Adrenal gland (tissue), 12 donors: ENCODE results near the gene AMPD2. TPM values are rescaled to one million over a fixed set of nuclear protein-coding genes. Genes with fewer than 3 reads are reported as not detected.

Source experiments
- DNase-seq, 7 donors: peaks; one replicate each; pipeline ENCODE4 v3.0.0-alpha.2; 2019 to 2020
- H3K27ac ChIP-seq, 5 donors: fragments of 200-600 bp; sonication (generic) in 4 of 5; 1 replicate in 3 of 5; 2 replicates in 2 of 5; pipeline versions ENCODE4 v1.5.1 to v1.8.0; 2016 to 2020; ENCODE audit warnings: mild to moderate bottlenecking in 1 of 5
- H3K27me3 ChIP-seq: fragments of 200-600 bp; 2 replicates; pipeline ENCODE4 v1.8.0; 2021
- H3K36me3 ChIP-seq, 2 donors: fragments of 200-600 bp; replicated peaks in 1 of 2; 1 replicate in 1 of 2; 2 replicates in 1 of 2; pipeline versions ENCODE4 v1.5.1 to v1.8.0; 2018 to 2022
- H3K4me1 ChIP-seq, 2 donors: fragments of 200-600 bp; replicated peaks in 1 of 2; 1 replicate in 1 of 2; 2 replicates in 1 of 2; pipeline versions ENCODE4 v1.5.1 to v1.8.0; 2018 to 2021
- H3K4me3 ChIP-seq, 4 donors: fragments of 200-600 bp; sonication (generic) in 3 of 4; one replicate each; pipeline ENCODE4 v1.5.1; 2016 to 2018
- H3K9me3 ChIP-seq, 3 donors: fragments of 200-600 bp; sonication (generic) in 1 of 3; replicated peaks in 1 of 3; 1 replicate in 2 of 3; 2 replicates in 1 of 3; pipeline versions ENCODE4 v1.5.1 to v1.8.0; 2016 to 2021
- CTCF ChIP-seq, 6 experiments: fragments of 450-650 bp in 4 of 6; fragments of 200-600 bp in 2 of 6; sonication (generic) in 1 of 6; IDR thresholded peaks; 1 replicate in 5 of 6; 2 replicates in 1 of 6; pipeline versions ENCODE4 v1.5.1 to v1.8.0; 2016 to 2021; ENCODE audit warnings: antibody characterized with exemption in 6 of 6, mild to moderate bottlenecking in 2 of 6, moderate library complexity in 1 of 6
- POLR2A ChIP-seq, 2 donors: fragments of 450-650 bp; IDR thresholded peaks; one replicate each; pipeline ENCODE4 v1.6.1; 2017; ENCODE audit warnings: antibody characterized with exemption in 2 of 2, mild to moderate bottlenecking in 2 of 2, moderate library complexity in 1 of 2
- WGBS, 4 donors: extraction: QIAGEN DNeasy Blood & Tissue Kit in 2 of 4; methylation state at CpG; one replicate each; pipeline versions ENCODE4 v1.1.5 to v1.1.7; 2013 to 2017; 5-methylcytosine and 5-hydroxymethylcytosine counted together
- intact Hi-C, 2 donors: fragments of 100-400 bp; cut with DNase I; formaldehyde crosslinking; loops; one replicate each; pipeline versions ENCODE4 v1.14.1 to v1.15.0; 2022 to 2023
- polyA plus RNA-seq, 3 donors: library from polyadenylated mRNA; stranded (reverse); fragments of 200-250 nt in 2 of 3; fragments of 350-450 nt in 1 of 3; fragmentation: Illumina TruSeq in 1 of 3; extraction: RNeasy Lipid Tissue Mini Kit (QIAGEN cat#74804) in 1 of 3; gene quantifications; one replicate each; pipeline ENCODE4 v1.2.3, GENCODE V29; 2013 to 2014
- total RNA-seq, 9 donors: library from RNA; depleted of rRNA in 4 of 9; stranded (reverse); fragments of >200 nt in 4 of 9; fragments of 120-200 nt in 1 of 9; fragmentation: NEBNext Ultra II Directional in 1 of 9; extraction: Animal tissue kit (Norgen Biotek cat#: 25700) in 1 of 9; gene quantifications; one replicate each; pipeline versions ENCODE4 v1.1.0 to v1.2.4, GENCODE V29; 2013 to 2023
- donor health status: healthy with polysubstance abuse.
- donor health status: Bipolar disorder and iron deficiency.
- donor health status: DM: yes; HTN: yes; CAD: no.
- donor health status: DM: no; HTN: no; CAD: no.
- donor health status: DM: no; HTN: no; CAD: no.
- donor health status: DM: yes; HTN: yes; CAD: no.

AMPD2 gene
- total and polyA plus RNA-seq, 12 donors: 28.4 to 170 (median 69.2) TPM

GRCh38 chr1:109632671-109633346 lies 13.2 kb downstream of the AMPD2 start:
- peaks cover 0 to 11% of the 10 kb centered on the region in 2 donors for H3K4me1 ChIP-seq

GRCh38 chr1:109634292-109634691 lies 14.7 kb downstream of the AMPD2 start:
- Histone ChIP-seq H3K27ac (peak overlapping the region in 1 of 5 donors; percentile 39), H3K27me3 (no peaks in the 10 kb centered on the region), H3K4me3 (no peak overlapping the region), H3K36me3 (peaks cover 0 to 19% of the 10 kb centered on the region in 2 donors), H3K4me1 (peaks cover 0 to 11% of the 10 kb centered on the region in 2 donors), H3K9me3 (no peaks in the 10 kb centered on the region)
- WGBS, 4 donors: 68 to 75% (median 73%) methylated on average over 6 of the region's 6 CpGs
- intact Hi-C loops: no loop called here
- DNase-seq: peak in 3 of 7 donors; percentile 8 to 44 (median 12)
- no peak for TF ChIP-seq POLR2A (IDR thresholded peaks at IDR 0.05)
- TF ChIP-seq CTCF (IDR thresholded peaks at IDR 0.05): no peak

More at GRCh38 chr1:109632671-109633346, 13.2 kb downstream of the AMPD2 start:
- DNase-seq: peak in 4 of 7 donors; percentile 5 to 86 (median 20)
- Histone ChIP-seq H3K27ac (peak overlapping the region in 1 of 5 donors; percentile 68), H3K36me3 (peaks cover 0 to 33% of the 10 kb centered on the region in 2 donors), H3K27me3 (no peaks in the 10 kb centered on the region), H3K9me3 (no peaks in the 10 kb centered on the region), H3K4me3 (no peak overlapping the region)
- no peak for TF ChIP-seq POLR2A (IDR thresholded peaks at IDR 0.05)
- no peak for TF ChIP-seq CTCF (IDR thresholded peaks at IDR 0.05)
- WGBS, 4 donors: 54 to 70% (median 67%) methylated on average over 4 to 5 of the region's 5 CpGs
- intact Hi-C loops: no loop called here

GRCh38 chr1:109634771-109635750 lies 15.4 kb downstream of the AMPD2 start:
- Histone ChIP-seq H3K36me3 (peaks cover 0 to 11% of the 10 kb centered on the region in 2 donors), H3K4me3 (no peak overlapping the region), H3K27me3 (no peaks in the 10 kb centered on the region), H3K27ac (peak overlapping the region in 1 of 5 donors; percentile 39), H3K4me1 (peaks cover 0 to 11% of the 10 kb centered on the region in 2 donors), H3K9me3 (no peaks in the 10 kb centered on the region)
- TF ChIP-seq POLR2A (IDR thresholded peaks at IDR 0.05) (no peak), CTCF (IDR thresholded peaks at IDR 0.05) (no peak)
- intact Hi-C loops: no loop called here
- 50 to 65% (median 55%) methylated on average over 13 of the region's 13 CpGs for WGBS, 4 donors
- peak in 4 of 7 donors; percentile 12 to 50 (median 18) for DNase-seq

GRCh38 chr1:109635862-109636200 lies 16.2 kb downstream of the AMPD2 start:
- Histone ChIP-seq H3K4me3 (no peak overlapping the region), H3K27me3 (no peaks in the 10 kb centered on the region), H3K4me1 (peaks cover 0 to 11% of the 10 kb centered on the region in 2 donors), H3K36me3 (peaks cover 0 to 7% of the 10 kb centered on the region in 2 donors), H3K9me3 (no peaks in the 10 kb centered on the region), H3K27ac (peak overlapping the region in 2 of 5 donors; percentile 39 to 56)
- WGBS, 4 donors: 72 to 88% (median 84%) methylated on average over 2 of the region's 2 CpGs
- intact Hi-C loops: no loop called here
- TF ChIP-seq POLR2A (IDR thresholded peaks at IDR 0.05) (no peak), CTCF (IDR thresholded peaks at IDR 0.05) (no peak)
- DNase-seq: peak in 2 of 7 donors; percentile 11 to 18
